ENCODE results near the gene TMEM54. TPM values are rescaled to one million over a fixed set of nuclear protein-coding genes. Genes with fewer than 3 reads are reported as not detected.
A peak's percentile ranks its signal among the peaks of the same experiment; 100 is the strongest.

TMEM54 gene
- total and polyA plus RNA-seq, 2 of the 13 experiments (the other 11 are each of a cell fraction or from before 2014, with no cell fraction given), result 2.5 to 2.9 TPM

- 0 out of 2 replicates have a peak, but pooled peaks cover 4% of the 10 kb centered on the region for H4K20me1 ChIP-seq (ENCODE audit: insufficient read depth, low read length)
- ChIA-PET CTCF (ENCODE audit: low intra/inter-chr PET ratio, low total read pairs) (no interaction called here), POLR2A (no interaction called here)
- no peak overlapping the region for H3K4me2 ChIP-seq (ENCODE audit: low read depth, low read length)
- no peaks in the 10 kb centered on the region for H3K9me3 ChIP-seq (ENCODE audit: low read length)
- BruUV-seq (replicated peaks), result no TSS peak
- ATAC-seq, result no peak
- H2AFZ ChIP-seq (ENCODE audit: low read length), result no peak overlapping the region
- no peaks in the 10 kb centered on the region for H3K4me1 ChIP-seq (ENCODE audit: insufficient read depth, low read length)
- no peak for FAIRE-seq
- in situ Hi-C loops (cut with HindIII; ENCODE audit: extremely low pct_ligation_motif_present, low pct_unique_long_range_greater_than_20kb), result no loop called here
- intact Hi-C loops (cut with micrococcal nuclease; ENCODE audit: unreplicated experiment), result no loop called here
- DNase-seq (ENCODE audit: low spot score), result no peak
- H3K9ac ChIP-seq (ENCODE audit: insufficient read depth, low read depth, low read length), result no peak overlapping the region
- H3K36me3 ChIP-seq (replicated peaks in 1 of 2; ENCODE audit: control insufficient read depth in 1 of 2, insufficient read depth in 2 of 2, low read length in 2 of 2), result no peaks in the 10 kb centered on the region
- H3K79me2 ChIP-seq (ENCODE audit: insufficient read depth, low read length), result no peaks in the 10 kb centered on the region
- H3K4me3 ChIP-seq (replicated peaks in 1 of 3; ENCODE audit: insufficient read depth in 1 of 3, low read depth in 2 of 3, low read length in 3 of 3), result no peak overlapping the region
- TF ChIP-seq CBX2 (IDR thresholded peaks at IDR 0.05; ENCODE audit: low read depth, low read length), result no peak
- no peak for TF ChIP-seq CBX2 (CRISPR knock-in tag; IDR thresholded peaks at IDR 0.05; ENCODE audit: low read depth)
- no peak for TF ChIP-seq NFRKB (IDR thresholded peaks at IDR 0.05)
- TF ChIP-seq FIP1L1 (IDR thresholded peaks at IDR 0.05; ENCODE audit: borderline replicate concordance, insufficient read depth, low read depth, low read length), result no peak
- no peak for TF ChIP-seq ZNF260 (CRISPR knock-in tag; IDR thresholded peaks at IDR 0.05; ENCODE audit: borderline replicate concordance, low read depth)
- TF ChIP-seq MNT (IDR thresholded peaks at IDR 0.05), result peak; percentile 83
- no peak overlapping the region for H3K27ac ChIP-seq (ENCODE audit: extremely low read length, insufficient read depth, low read length)
- WGBS (ENCODE audit: low lambda C conversion rate), result 7% methylated on average over 12 of the region's 12 CpGs
- H3K27me3 ChIP-seq (ENCODE audit: control insufficient read depth in 1 of 2, insufficient read depth in 2 of 2, low read length in 2 of 2), result peaks cover 9 to 66% of the 10 kb centered on the region in 2 experiments; a peak in 4 of 5 replicates
Measured at GRCh38 chr1:32887623-32888022, 13.6 kb downstream of the TMEM54 start.

DNA sequence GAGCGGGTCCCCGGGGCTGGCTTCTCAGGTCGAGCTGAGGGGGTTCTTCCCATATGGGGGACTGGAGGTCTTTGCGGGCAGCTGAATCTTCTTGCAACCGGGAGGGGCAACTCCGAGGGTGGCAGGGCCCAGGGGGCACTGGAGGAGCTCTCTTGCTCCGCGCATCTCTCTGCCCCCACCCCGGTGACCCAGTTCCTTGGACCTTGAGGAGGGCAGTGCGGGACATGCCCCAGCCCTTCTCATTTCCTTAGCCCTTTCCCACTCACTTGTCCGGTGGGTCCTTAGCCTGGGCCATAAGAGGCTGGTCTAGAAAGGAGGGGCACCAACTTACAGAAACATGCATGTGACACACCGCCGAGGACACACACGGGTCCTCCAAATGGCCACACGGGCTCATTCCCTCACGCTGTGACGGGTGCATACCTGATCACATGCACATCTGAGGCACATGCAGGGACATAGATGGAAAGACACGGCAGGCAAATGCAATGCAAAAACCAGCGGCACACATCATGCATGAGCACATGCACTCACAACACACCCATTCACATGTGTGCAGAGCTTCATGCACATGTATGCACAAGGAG lies 14.3 kb downstream of the TMEM54 start:
- Histone ChIP-seq H3K79me2 (ENCODE audit: insufficient read depth, low read length) (no peaks in the 10 kb centered on the region), H3K4me2 (ENCODE audit: low read depth, low read length) (no peak overlapping the region), H3K9ac (ENCODE audit: insufficient read depth, low read depth, low read length) (no peak overlapping the region), H4K20me1 (ENCODE audit: insufficient read depth, low read length) (0 out of 2 replicates have a peak, but pooled peaks cover 4% of the 10 kb centered on the region), H3K27me3 (ENCODE audit: control insufficient read depth in 1 of 2, insufficient read depth in 2 of 2, low read length in 2 of 2) (peaks cover 8 to 59% of the 10 kb centered on the region in 2 experiments; a peak in 4 of 5 replicates), H3K4me1 (ENCODE audit: insufficient read depth, low read length) (peaks cover 4% of the 10 kb centered on the region), H3K9me3 (ENCODE audit: low read length) (no peaks in the 10 kb centered on the region), H3K4me3 (replicated peaks in 1 of 3; ENCODE audit: insufficient read depth in 1 of 3, low read depth in 2 of 3, low read length in 3 of 3) (no peak overlapping the region), H3K27ac (ENCODE audit: extremely low read length, insufficient read depth, low read length) (no peak overlapping the region), H2AFZ (ENCODE audit: low read length) (no peak overlapping the region), H3K36me3 (replicated peaks in 1 of 2; ENCODE audit: control insufficient read depth in 1 of 2, insufficient read depth in 2 of 2, low read length in 2 of 2) (no peaks in the 10 kb centered on the region)
- no peak for DNase-seq (ENCODE audit: low spot score)
- intact Hi-C loops (cut with micrococcal nuclease; ENCODE audit: unreplicated experiment), result no loop called here
- ATAC-seq, result no peak
- TF ChIP-seq, protein P1, sequence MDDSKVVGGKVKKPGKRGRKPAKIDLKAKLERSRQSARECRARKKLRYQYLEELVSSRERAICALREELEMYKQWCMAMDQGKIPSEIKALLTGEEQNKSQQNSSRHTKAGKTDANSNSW (CRISPR knock-in tag; IDR thresholded peaks at IDR 0.05; ENCODE audit: borderline replicate concordance), result 0 out of 2 replicates have a peak, but pooled peaks have one; percentile 15
- TF ChIP-seq SMAD9 (CRISPR knock-in tag; IDR thresholded peaks at IDR 0.05) (no peak), IKZF4 (CRISPR knock-in tag; IDR thresholded peaks at IDR 0.05; ENCODE audit: borderline replicate concordance, low read depth, not compliant biosample characterization) (no peak), FIP1L1 (IDR thresholded peaks at IDR 0.05; ENCODE audit: borderline replicate concordance, insufficient read depth, low read depth, low read length) (no peak), ZFAT (CRISPR knock-in tag; conservative IDR thresholded peaks at IDR 0.05) (no peak), ZNF510 (CRISPR knock-in tag; IDR thresholded peaks at IDR 0.05; ENCODE audit: low read depth) (0 out of 2 replicates have a peak, but pooled peaks have one; percentile 10), EHMT2 (IDR thresholded peaks at IDR 0.05; ENCODE audit: borderline replicate concordance, low read depth, low read length) (peak; percentile 36), ZNF7 (CRISPR knock-in tag; IDR thresholded peaks at IDR 0.05) (no peak), ZNF839 (CRISPR knock-in tag; IDR thresholded peaks at IDR 0.05; ENCODE audit: borderline replicate concordance) (no peak), CBX2 (IDR thresholded peaks at IDR 0.05; ENCODE audit: low read depth, low read length) (no peak), CBX2 (CRISPR knock-in tag; IDR thresholded peaks at IDR 0.05; ENCODE audit: low read depth) (no peak), HNRNPK (IDR thresholded peaks at IDR 0.05; ENCODE audit: low read depth, low read length, poor library complexity, severe bottlenecking) (no peak), TEAD2 (CRISPR knock-in tag; IDR thresholded peaks at IDR 0.05) (no peak)
- 32% methylated on average over 8 of the region's 19 CpGs for WGBS (ENCODE audit: low lambda C conversion rate)
- BruUV-seq (replicated peaks), result no TSS peak
- FAIRE-seq, result no peak
- POLR2A ChIA-PET, result no interaction called here
- CTCF ChIA-PET (ENCODE audit: low intra/inter-chr PET ratio, low total read pairs), result no interaction called here
- in situ Hi-C loops (cut with HindIII; ENCODE audit: extremely low pct_ligation_motif_present, low pct_unique_long_range_greater_than_20kb), result no loop called here
